ENCODE measurements around the gene ALPI.
"Not testable (repeated sequence)": the region's sequence is repeated elsewhere in the genome, so short reads cannot be mapped to it uniquely, and the experiment has no call there.

ALPI gene

GRCh38 chr2:232416521-232417470, 39.2 kb upstream of the ALPI start:
- no peak for DNase-seq (ENCODE audit: low read depth in 1 of 2, low spot score in 1 of 2)
- in situ Hi-C loops (cut with HindIII; ENCODE audit: low pct_unique_long_range_greater_than_20kb, low sequenced_read_pairs) = no loop called here
- TF ChIP-seq JUND (IDR thresholded peaks at IDR 0.05; ENCODE audit: low read depth) = no peak

GRCh38 chr2:232417489-232417888, 38.5 kb upstream of the ALPI start:
- no peak for DNase-seq (ENCODE audit: low read depth in 1 of 2, low spot score in 1 of 2)
- in situ Hi-C loops (cut with HindIII; ENCODE audit: low pct_unique_long_range_greater_than_20kb, low sequenced_read_pairs) = no loop called here
- TF ChIP-seq JUND (IDR thresholded peaks at IDR 0.05; ENCODE audit: low read depth) = no peak

GRCh38 chr2:232418056-232418455, 37.9 kb upstream of the ALPI start:
- in situ Hi-C loops (cut with HindIII; ENCODE audit: low pct_unique_long_range_greater_than_20kb, low sequenced_read_pairs) = no loop called here
- TF ChIP-seq JUND (IDR thresholded peaks at IDR 0.05; ENCODE audit: low read depth) = no peak
- DNase-seq (ENCODE audit: low read depth in 1 of 2, low spot score in 1 of 2) = no peak

- in situ Hi-C loops (cut with HindIII; ENCODE audit: low pct_unique_long_range_greater_than_20kb, low sequenced_read_pairs) = no loop called here
- no peak for DNase-seq (ENCODE audit: low read depth in 1 of 2, low spot score in 1 of 2)
- no peak for TF ChIP-seq JUND (IDR thresholded peaks at IDR 0.05; ENCODE audit: low read depth)
Observed at GRCh38 chr2:232418466-232419244, 37.3 kb upstream of the ALPI start.

GRCh38 chr2:232419245-232420072, 36.5 kb upstream of the ALPI start:
- in situ Hi-C loops (cut with HindIII; ENCODE audit: low pct_unique_long_range_greater_than_20kb, low sequenced_read_pairs) = no loop called here
- TF ChIP-seq JUND (IDR thresholded peaks at IDR 0.05; ENCODE audit: low read depth) = no peak
- DNase-seq (ENCODE audit: low read depth in 1 of 2, low spot score in 1 of 2) = no peak

- DNase-seq (ENCODE audit: low read depth in 1 of 2, low spot score in 1 of 2) = no peak
Observed at GRCh38 chr2:232420073-232420454, 35.9 kb upstream of the ALPI start.

GRCh38 chr2:232420463-232421188, 35.3 kb upstream of the ALPI start:
- TF ChIP-seq JUND (IDR thresholded peaks at IDR 0.05; ENCODE audit: low read depth) = no peak
- peak; percentile 73 to 86 for DNase-seq (ENCODE audit: low read depth in 1 of 2, low spot score in 1 of 2)
- in situ Hi-C loops (cut with HindIII; ENCODE audit: low pct_unique_long_range_greater_than_20kb, low sequenced_read_pairs) = no loop called here

More at GRCh38 chr2:232420073-232420454, 35.9 kb upstream of the ALPI start:
- TF ChIP-seq JUND (IDR thresholded peaks at IDR 0.05; ENCODE audit: low read depth) = no peak
- in situ Hi-C loops (cut with HindIII; ENCODE audit: low pct_unique_long_range_greater_than_20kb, low sequenced_read_pairs) = no loop called here

GRCh38 chr2:232421189-232421785, 34.7 kb upstream of the ALPI start:
- in situ Hi-C loops (cut with HindIII; ENCODE audit: low pct_unique_long_range_greater_than_20kb, low sequenced_read_pairs) = no loop called here
- DNase-seq (ENCODE audit: low read depth in 1 of 2, low spot score in 1 of 2) = peak; percentile 65 to 73
- TF ChIP-seq JUND (IDR thresholded peaks at IDR 0.05; ENCODE audit: low read depth) = no peak

- no peak for DNase-seq (ENCODE audit: low read depth in 1 of 2, low spot score in 1 of 2)
- in situ Hi-C loops (cut with HindIII; ENCODE audit: low pct_unique_long_range_greater_than_20kb, low sequenced_read_pairs) = no loop called here
- no peak for TF ChIP-seq JUND (IDR thresholded peaks at IDR 0.05; ENCODE audit: low read depth)
Observed at GRCh38 chr2:232422051-232422450, 33.9 kb upstream of the ALPI start.

- in situ Hi-C loops (cut with HindIII; ENCODE audit: low pct_unique_long_range_greater_than_20kb, low sequenced_read_pairs); DNase-seq (ENCODE audit: low read depth in 1 of 2, low spot score in 1 of 2): not testable (repeated sequence)
Observed at GRCh38 chr2:232422996-232423395, 33.0 kb upstream of the ALPI start.

- DNase-seq (ENCODE audit: low read depth in 1 of 2, low spot score in 1 of 2); in situ Hi-C loops (cut with HindIII; ENCODE audit: low pct_unique_long_range_greater_than_20kb, low sequenced_read_pairs): not testable (repeated sequence)
Observed at GRCh38 chr2:232423407-232423806, 32.5 kb upstream of the ALPI start.

Measured in T47D (cell line).